Neutrophil (primary cell): Measurements from ENCODE around the gene LDB2.

ENCODE experiments used
- H3K27ac ChIP-seq: fragments of 200-600 bp; sonication (generic); 2 replicates; pipeline ENCODE4 v1.5.1; 2016; ENCODE audit warnings: mild to moderate bottlenecking, moderate library complexity
- H3K27me3 ChIP-seq: fragments of 200-600 bp; sonication (generic); 2 replicates; pipeline ENCODE4 v1.6.0; 2016; ENCODE audit warnings: mild to moderate bottlenecking
- H3K36me3 ChIP-seq: fragments of 200-600 bp; sonication (generic); 2 replicates; pipeline ENCODE4 v1.5.1; 2017
- H3K4me1 ChIP-seq, 2 experiments: fragments of 200-600 bp in 1 of 2; sonication (generic) in 1 of 2; 1 replicate in 1 of 2; 2 replicates in 1 of 2; pipeline versions ENCODE4 v1.5.1 to v1.6.1; 2013 to 2016; ENCODE audit warnings: low read depth in 1 of 2, low read length in 1 of 2, mild to moderate bottlenecking in 1 of 2, moderate library complexity in 1 of 2; ENCODE audit not compliant: control insufficient read depth in 1 of 2, insufficient read depth in 1 of 2
- H3K4me3 ChIP-seq, 2 experiments: fragments of 200-600 bp in 1 of 2; sonication (generic) in 1 of 2; 1 replicate in 1 of 2; 2 replicates in 1 of 2; pipeline ENCODE4 v1.5.1; 2013 to 2016; ENCODE audit warnings: low read depth in 1 of 2, low read length in 1 of 2, mild to moderate bottlenecking in 1 of 2, moderate library complexity in 1 of 2
- H3K9me3 ChIP-seq: fragments of 200-600 bp; sonication (generic); 2 replicates; pipeline ENCODE4 v1.5.1; 2016
- CTCF ChIP-seq: fragments of 200-600 bp; sonication (generic); IDR thresholded peaks from 2 replicates; pipeline ENCODE4 v1.5.1; 2016; ENCODE audit warnings: antibody characterized with exemption

The LDB2 gene

GRCh38 chr4:16583764-16584163 is 314.7 kb downstream of the LDB2 start:
- no peaks in the 10 kb centered on the region for H3K4me1 ChIP-seq
- H3K27me3 ChIP-seq: no peaks in the 10 kb centered on the region
- no peaks in the 10 kb centered on the region for H3K9me3 ChIP-seq
- no peak overlapping the region for H3K27ac ChIP-seq
- no peak overlapping the region for H3K4me3 ChIP-seq
- no peak for TF ChIP-seq CTCF
- H3K36me3 ChIP-seq: no peaks in the 10 kb centered on the region

- no peaks in the 10 kb centered on the region for H3K4me1 ChIP-seq
- H3K9me3 ChIP-seq: no peaks in the 10 kb centered on the region
- no peak overlapping the region for H3K4me3 ChIP-seq
- no peak overlapping the region for H3K27ac ChIP-seq
- no peaks in the 10 kb centered on the region for H3K36me3 ChIP-seq
- no peak for TF ChIP-seq CTCF
- no peaks in the 10 kb centered on the region for H3K27me3 ChIP-seq
Observed at GRCh38 chr4:16582526-16582925, 315.9 kb downstream of the LDB2 start.

GRCh38 chr4:16582036-16582435 is 316.4 kb downstream of the LDB2 start:
- Histone ChIP-seq H3K4me1 (no peaks in the 10 kb centered on the region), H3K9me3 (no peaks in the 10 kb centered on the region), H3K4me3 (no peak overlapping the region), H3K27ac (no peak overlapping the region), H3K36me3 (no peaks in the 10 kb centered on the region), H3K27me3 (no peaks in the 10 kb centered on the region)
- no peak for TF ChIP-seq CTCF

GRCh38 chr4:16581117-16581516 is 317.3 kb downstream of the LDB2 start:
- no peak overlapping the region for H3K27ac ChIP-seq
- H3K27me3 ChIP-seq: no peaks in the 10 kb centered on the region
- no peaks in the 10 kb centered on the region for H3K4me1 ChIP-seq
- no peak overlapping the region for H3K4me3 ChIP-seq
- no peak for TF ChIP-seq CTCF
- no peaks in the 10 kb centered on the region for H3K9me3 ChIP-seq
- H3K36me3 ChIP-seq: no peaks in the 10 kb centered on the region

GRCh38 chr4:16580514-16580913 is 317.9 kb downstream of the LDB2 start:
- Histone ChIP-seq H3K9me3 (no peaks in the 10 kb centered on the region), H3K27ac (no peak overlapping the region), H3K36me3 (no peaks in the 10 kb centered on the region), H3K4me1 (no peaks in the 10 kb centered on the region), H3K27me3 (no peaks in the 10 kb centered on the region), H3K4me3 (no peak overlapping the region)
- no peak for TF ChIP-seq CTCF

GRCh38 chr4:16579866-16580265 is 318.6 kb downstream of the LDB2 start:
- H3K36me3 ChIP-seq: no peaks in the 10 kb centered on the region
- H3K9me3 ChIP-seq: no peaks in the 10 kb centered on the region
- H3K4me3 ChIP-seq: no peak overlapping the region
- no peak for TF ChIP-seq CTCF
- H3K27ac ChIP-seq: no peak overlapping the region
- H3K4me1 ChIP-seq: no peaks in the 10 kb centered on the region
- peaks cover under 1% of the 10 kb centered on the region for H3K27me3 ChIP-seq
